Keratinocyte (primary cell): ENCODE results near the gene CARMIL3. TPM values are rescaled to one million over a fixed set of nuclear protein-coding genes. Genes with fewer than 3 reads are reported as not detected.
A peak's percentile ranks its signal among the peaks of the same experiment; 100 is the strongest.

Experiments
- DNase-seq: peaks from one replicate; pipeline ENCODE4 v3.0.0-alpha.2; 2011; ENCODE audit warnings: low read depth, missing footprints, low spot score
- FAIRE-seq: peaks from 2 replicates; lab custom pipeline; 2011; peaks lifted over from hg19 to GRCh38; lab: Jason Lieb, UNC
- H2AFZ ChIP-seq: 2 replicates; pipeline ENCODE4 v1.6.0; 2012; ENCODE audit warnings: low read length, control low read depth, inconsistent platforms; ENCODE audit not compliant: control insufficient read depth
- H3K27ac ChIP-seq: 2 replicates; pipeline ENCODE4 v1.5.1; 2011; ENCODE audit warnings: low read length; ENCODE audit not compliant: control insufficient read depth, insufficient read depth
- H3K27me3 ChIP-seq: 3 replicates; pipeline ENCODE4 v1.6.0; 2011; ENCODE audit warnings: low read length; ENCODE audit not compliant: control insufficient read depth, insufficient read depth; ENCODE audit errors: extremely low read depth
- H3K36me3 ChIP-seq, 2 experiments: 2 replicates in 1 of 2; 3 replicates in 1 of 2; pipeline ENCODE4 v1.5.1; 2011; ENCODE audit warnings: low read length in 2 of 2, mild to moderate bottlenecking in 1 of 2; ENCODE audit not compliant: control insufficient read depth in 2 of 2, insufficient read depth in 2 of 2; ENCODE audit errors: extremely low read depth in 1 of 2
- H3K4me1 ChIP-seq: 3 replicates; pipeline ENCODE4 v1.5.1; 2011; ENCODE audit warnings: low read length; ENCODE audit not compliant: control insufficient read depth, insufficient read depth; ENCODE audit errors: extremely low read depth
- H3K4me2 ChIP-seq: 3 replicates; pipeline ENCODE4 v1.6.0; 2011; ENCODE audit warnings: low read depth, low read length; ENCODE audit not compliant: control insufficient read depth, insufficient read depth; ENCODE audit errors: extremely low read depth
- H3K4me3 ChIP-seq, 3 experiments: fragments of 200-600 bp in 1 of 3; sonication (generic) in 1 of 3; 2 replicates in 2 of 3; 3 replicates in 1 of 3; pipeline ENCODE4 v1.5.1; 2011 to 2016; ENCODE audit warnings: low read length in 3 of 3, mild to moderate bottlenecking in 3 of 3, control low read depth in 2 of 3, inconsistent platforms in 1 of 3, low read depth in 1 of 3, mixed read lengths in 1 of 3, mixed run types in 1 of 3, moderate library complexity in 1 of 3; ENCODE audit not compliant: control insufficient read depth in 2 of 3, insufficient read depth in 2 of 3; ENCODE audit errors: extremely low read depth in 1 of 3
- H3K79me2 ChIP-seq: 2 replicates; pipeline ENCODE4 v1.6.0; 2012; ENCODE audit warnings: low read length; ENCODE audit not compliant: control insufficient read depth, insufficient read depth
- H3K9ac ChIP-seq: 3 replicates; pipeline ENCODE4 v1.6.0; 2011; ENCODE audit warnings: low read length; ENCODE audit not compliant: control insufficient read depth, insufficient read depth; ENCODE audit errors: extremely low read depth
- H3K9me1 ChIP-seq: 3 replicates; pipeline ENCODE4 v1.6.0; 2011; ENCODE audit warnings: low read length; ENCODE audit not compliant: control insufficient read depth, insufficient read depth; ENCODE audit errors: extremely low read depth
- H3K9me3 ChIP-seq: 2 replicates; pipeline ENCODE4 v1.5.1; 2012; ENCODE audit warnings: low read depth, low read length; ENCODE audit not compliant: control insufficient read depth
- H4K20me1 ChIP-seq: 3 replicates; pipeline ENCODE4 v1.6.0; 2011; ENCODE audit warnings: low read length; ENCODE audit not compliant: control insufficient read depth, insufficient read depth; ENCODE audit errors: extremely low read depth
- EZH2 ChIP-seq: IDR thresholded peaks from one replicate; pipeline ENCODE4 v1.6.1; 2012; ENCODE audit warnings: inconsistent platforms, mild to moderate bottlenecking, low read length, moderate library complexity
- dilution Hi-C: fragments of 300-500 bp; cut with MboI; formaldehyde crosslinking; loops from one replicate; pipeline ENCODE4 v1.7.0; 2020; ENCODE audit warnings: low sequenced_read_pairs; ENCODE audit not compliant: extremely low pct_ligation_motif_present
- polyA plus RNA-seq, 5 experiments: library from polyadenylated mRNA; depleted of rRNA in 3 of 5; stranded (reverse) in 3 of 5; stranded (forward) in 1 of 5; unstranded in 1 of 5; fragments of >200 nt; gene quantifications; 1 replicate in 1 of 5; 2 replicates in 3 of 5; 3 replicates in 1 of 5; pipeline versions ENCODE4 v1.2.1 to v1.2.3, GENCODE V29; 2011 to 2012; ENCODE audit warnings: missing spikeins in 2 of 5, low read depth in 1 of 5, low replicate concordance in 1 of 5
- TF ChIP-seq, protein P1 (sequence below), 3 experiments: IDR thresholded peaks in 1 of 3; conservative IDR thresholded peaks in 1 of 3; optimal IDR thresholded peaks in 1 of 3; 2 replicates in 2 of 3; 3 replicates in 1 of 3; pipeline versions ENCODE3 to v1.5.1; 2011; ENCODE audit warnings: low read length in 3 of 3, mild to moderate bottlenecking in 3 of 3, moderate library complexity in 2 of 3, control low read depth in 1 of 3, inconsistent platforms in 1 of 3; ENCODE audit not compliant: insufficient read depth in 2 of 3; ENCODE audit errors: extremely low read depth in 1 of 3

Gene CARMIL3
- polyA plus RNA-seq, 1 donor (not counting 4 experiments of a cell fraction or from before 2014, with no cell fraction given) = 0.12 TPM

DNA sequence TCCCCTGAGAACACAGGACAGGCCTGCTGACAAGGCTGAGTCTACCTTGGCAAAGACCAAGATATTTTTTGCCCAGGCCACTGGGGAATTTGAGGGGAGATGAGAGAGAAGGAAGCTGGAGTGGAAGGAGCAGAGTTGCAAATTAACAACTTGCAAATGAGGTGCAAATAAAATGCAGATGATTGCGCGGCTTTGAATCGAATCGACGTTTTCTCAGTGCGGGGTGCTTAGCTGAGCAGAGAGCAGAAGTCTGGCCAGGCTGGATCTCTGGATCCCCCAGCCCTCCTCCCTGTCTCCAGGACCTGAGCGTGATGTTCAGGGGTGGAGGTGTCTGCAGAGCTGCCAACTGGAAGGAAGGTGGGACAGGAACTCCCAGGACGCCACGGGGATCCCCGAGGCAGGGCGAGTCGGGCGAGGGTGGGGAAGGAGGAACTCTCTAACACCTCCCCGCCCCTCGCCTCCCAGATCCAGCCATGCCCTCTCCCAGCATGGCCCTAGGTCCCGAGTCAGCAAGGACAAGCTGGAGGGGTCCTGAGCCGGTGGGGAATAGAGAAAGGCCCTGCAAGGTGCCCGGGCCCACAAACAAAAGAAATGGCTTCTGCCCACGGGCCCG, 527 bp upstream of the CARMIL3 start:
- DNase-seq = no peak
- Histone ChIP-seq H4K20me1 (no peaks in the 10 kb centered on the region), H3K4me1 (peaks cover 7% of the 10 kb centered on the region), H3K9ac (peak overlapping the region; percentile 44), H3K36me3 (no peaks in the 10 kb centered on the region), H3K4me2 (peak overlapping the region; percentile 86), H3K27ac (no peak overlapping the region), H3K27me3 (no peaks in the 10 kb centered on the region), H3K4me3 (peak overlapping the region; percentile 37 to 67 (median 67)), H3K79me2 (no peaks in the 10 kb centered on the region), H3K9me3 (no peaks in the 10 kb centered on the region), H2AFZ (peak overlapping the region; percentile 71), H3K9me1 (no peaks in the 10 kb centered on the region)
- FAIRE-seq = no peak
- dilution Hi-C loops = no loop called here
- TF ChIP-seq, protein P1, sequence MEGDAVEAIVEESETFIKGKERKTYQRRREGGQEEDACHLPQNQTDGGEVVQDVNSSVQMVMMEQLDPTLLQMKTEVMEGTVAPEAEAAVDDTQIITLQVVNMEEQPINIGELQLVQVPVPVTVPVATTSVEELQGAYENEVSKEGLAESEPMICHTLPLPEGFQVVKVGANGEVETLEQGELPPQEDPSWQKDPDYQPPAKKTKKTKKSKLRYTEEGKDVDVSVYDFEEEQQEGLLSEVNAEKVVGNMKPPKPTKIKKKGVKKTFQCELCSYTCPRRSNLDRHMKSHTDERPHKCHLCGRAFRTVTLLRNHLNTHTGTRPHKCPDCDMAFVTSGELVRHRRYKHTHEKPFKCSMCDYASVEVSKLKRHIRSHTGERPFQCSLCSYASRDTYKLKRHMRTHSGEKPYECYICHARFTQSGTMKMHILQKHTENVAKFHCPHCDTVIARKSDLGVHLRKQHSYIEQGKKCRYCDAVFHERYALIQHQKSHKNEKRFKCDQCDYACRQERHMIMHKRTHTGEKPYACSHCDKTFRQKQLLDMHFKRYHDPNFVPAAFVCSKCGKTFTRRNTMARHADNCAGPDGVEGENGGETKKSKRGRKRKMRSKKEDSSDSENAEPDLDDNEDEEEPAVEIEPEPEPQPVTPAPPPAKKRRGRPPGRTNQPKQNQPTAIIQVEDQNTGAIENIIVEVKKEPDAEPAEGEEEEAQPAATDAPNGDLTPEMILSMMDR (optimal IDR thresholded peaks at IDR 0.05 in 1 of 3, IDR thresholded peaks at IDR 0.05 in 1 of 3, conservative IDR thresholded peaks at IDR 0.05 in 1 of 3; ENCODE audit: extremely low read depth in 1 of 3, insufficient read depth in 2 of 3, low read length in 3 of 3) = no peak
- TF ChIP-seq EZH2 = no peak

DNA sequence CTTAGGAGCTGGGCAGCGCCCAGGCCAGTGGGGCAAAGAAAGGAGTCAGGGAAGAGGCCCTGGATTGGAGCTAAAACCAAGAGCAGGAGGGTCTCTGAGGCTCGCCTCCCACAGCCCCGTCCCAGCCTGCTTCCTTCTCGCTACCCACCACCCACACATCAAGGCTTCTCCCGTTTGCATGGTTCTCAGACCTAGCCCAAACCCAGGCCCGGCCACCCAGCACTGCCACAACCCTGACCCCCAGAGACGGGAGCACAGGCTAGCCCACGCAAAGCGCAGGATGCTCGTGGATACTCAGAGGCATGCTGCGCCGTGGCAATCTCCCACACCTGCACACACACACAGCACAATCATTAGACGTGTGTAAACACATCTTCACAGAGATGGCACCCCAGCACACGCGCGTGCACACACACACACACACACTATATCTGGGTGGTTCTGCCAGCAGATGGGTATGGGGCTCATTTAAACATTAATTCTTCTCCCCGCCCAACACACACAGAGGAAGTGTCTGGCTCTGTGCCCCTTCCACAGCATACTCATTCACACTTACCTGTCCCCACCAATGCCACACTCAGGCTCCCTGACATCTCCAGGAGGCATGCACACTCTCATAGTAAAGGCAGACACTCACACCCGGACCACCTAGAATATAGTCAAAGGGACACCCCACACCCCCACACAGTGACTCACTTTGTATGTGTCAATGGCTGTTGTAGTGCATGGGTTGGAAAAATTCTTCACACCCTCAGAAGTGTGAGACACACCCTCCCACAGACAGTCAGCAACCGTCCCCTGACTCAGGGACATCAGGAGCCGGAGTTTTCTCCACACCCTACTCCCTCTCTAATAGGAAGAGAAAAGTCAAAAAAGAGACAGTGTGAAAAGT, 1.1 kb downstream of the CARMIL3 start:
- TF ChIP-seq, protein P1 (optimal IDR thresholded peaks at IDR 0.05 in 1 of 3, IDR thresholded peaks at IDR 0.05 in 1 of 3, conservative IDR thresholded peaks at IDR 0.05 in 1 of 3; ENCODE audit: extremely low read depth in 1 of 3, insufficient read depth in 2 of 3, low read length in 3 of 3) = no peak
- no peak for TF ChIP-seq EZH2
- Histone ChIP-seq H3K4me3 (no peak overlapping the region), H3K79me2 (no peaks in the 10 kb centered on the region), H2AFZ (no peak overlapping the region), H3K36me3 (no peaks in the 10 kb centered on the region), H3K4me1 (peaks cover 7% of the 10 kb centered on the region), H3K9ac (no peak overlapping the region), H3K9me3 (no peaks in the 10 kb centered on the region), H3K9me1 (no peaks in the 10 kb centered on the region), H4K20me1 (no peaks in the 10 kb centered on the region), H3K27ac (no peak overlapping the region), H3K27me3 (no peaks in the 10 kb centered on the region), H3K4me2 (peak overlapping the region; percentile 86)
- DNase-seq (no peak), FAIRE-seq (no peak)
- dilution Hi-C loops = no loop called here
